Testis (tissue), 2 donors: ENCODE measurements around the gene RAPSN.
A peak's percentile ranks its signal among the peaks of the same experiment; 100 is the strongest.
"Not testable (repeated sequence)": the region's sequence is repeated elsewhere in the genome, so short reads cannot be mapped to it uniquely, and the experiment has no call there.

Source experiments
- POLR2A ChIP-seq: fragments of 450-650 bp; IDR thresholded peaks from one replicate; pipeline ENCODE4 v1.6.1; 2017; ENCODE audit warnings: antibody characterized with exemption, mild to moderate bottlenecking, moderate library complexity
- TF ChIP-seq, protein P1 (sequence below), 3 experiments: fragments of 450-650 bp in 2 of 3; fragments of 200-600 bp in 1 of 3; sonication (generic) in 1 of 3; IDR thresholded peaks; one replicate each; pipeline ENCODE4 v1.5.1; 2016 to 2019; ENCODE audit warnings: antibody characterized with exemption in 3 of 3, mild to moderate bottlenecking in 2 of 3, moderate library complexity in 1 of 3

DNA sequence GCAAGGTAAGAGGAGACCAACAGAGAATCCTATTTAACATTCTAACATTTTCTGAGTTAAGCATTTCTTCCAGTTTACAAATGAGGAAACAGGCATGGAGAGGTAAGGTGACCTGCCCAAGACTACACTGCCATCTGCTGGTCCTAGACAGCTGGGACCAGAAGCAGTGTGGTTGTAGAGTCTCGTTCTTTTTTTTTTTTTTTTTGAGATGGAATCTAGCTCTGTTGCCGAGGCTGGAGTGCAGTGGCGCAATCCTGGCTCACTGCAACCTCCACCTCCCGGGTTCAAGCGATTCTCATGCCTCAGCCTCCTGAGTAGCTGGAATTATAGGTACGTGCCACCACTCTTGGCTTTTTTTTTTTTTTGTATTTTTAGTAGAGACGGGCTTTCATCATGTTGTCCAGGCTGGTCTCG lies 5.3 kb upstream of the RAPSN start:
- TF ChIP-seq, protein P1, sequence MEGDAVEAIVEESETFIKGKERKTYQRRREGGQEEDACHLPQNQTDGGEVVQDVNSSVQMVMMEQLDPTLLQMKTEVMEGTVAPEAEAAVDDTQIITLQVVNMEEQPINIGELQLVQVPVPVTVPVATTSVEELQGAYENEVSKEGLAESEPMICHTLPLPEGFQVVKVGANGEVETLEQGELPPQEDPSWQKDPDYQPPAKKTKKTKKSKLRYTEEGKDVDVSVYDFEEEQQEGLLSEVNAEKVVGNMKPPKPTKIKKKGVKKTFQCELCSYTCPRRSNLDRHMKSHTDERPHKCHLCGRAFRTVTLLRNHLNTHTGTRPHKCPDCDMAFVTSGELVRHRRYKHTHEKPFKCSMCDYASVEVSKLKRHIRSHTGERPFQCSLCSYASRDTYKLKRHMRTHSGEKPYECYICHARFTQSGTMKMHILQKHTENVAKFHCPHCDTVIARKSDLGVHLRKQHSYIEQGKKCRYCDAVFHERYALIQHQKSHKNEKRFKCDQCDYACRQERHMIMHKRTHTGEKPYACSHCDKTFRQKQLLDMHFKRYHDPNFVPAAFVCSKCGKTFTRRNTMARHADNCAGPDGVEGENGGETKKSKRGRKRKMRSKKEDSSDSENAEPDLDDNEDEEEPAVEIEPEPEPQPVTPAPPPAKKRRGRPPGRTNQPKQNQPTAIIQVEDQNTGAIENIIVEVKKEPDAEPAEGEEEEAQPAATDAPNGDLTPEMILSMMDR (IDR thresholded peaks at IDR 0.05) = peak; percentile 48 to 56 (median 54)
- not testable (repeated sequence) for TF ChIP-seq POLR2A
